Measurements from ENCODE around the gene FADS2. TPM values are rescaled to one million over a fixed set of nuclear protein-coding genes. Genes with fewer than 3 reads are reported as not detected.

Gene FADS2
- total and polyA plus RNA-seq, 10 of the 15 experiments (the other 5 are each of a cell fraction or from before 2014, with no cell fraction given): 3.3 to 313 (median 149) TPM

GRCh38 chr11:61826930-61827570, 1.1 kb upstream of the FADS2 start:
- BruUV-seq (replicated peaks): TSS peak; percentile 88
- Histone ChIP-seq H3K4me1 (ENCODE audit: control insufficient read depth, insufficient read depth, low read length) (peaks cover 12% of the 10 kb centered on the region), H3K4me3 (peak overlapping the region; percentile 100), H3K9ac (ENCODE audit: control insufficient read depth, insufficient read depth, low read length) (peak overlapping the region; percentile 95), H3K9me3 (replicated peaks; ENCODE audit: control insufficient read depth, insufficient read depth, low read length) (no peaks in the 10 kb centered on the region), H3K4me2 (ENCODE audit: control insufficient read depth, insufficient read depth) (peak overlapping the region; percentile 93), H3K27ac (ENCODE audit: control insufficient read depth, insufficient read depth) (peak overlapping the region; percentile 95), H2AFZ (ENCODE audit: control insufficient read depth, low read depth, low read length) (peak overlapping the region; percentile 87), H3K36me3 (ENCODE audit: control insufficient read depth in 2 of 2, insufficient read depth in 2 of 2, low read length in 1 of 2) (peaks cover 0 to 4% of the 10 kb centered on the region in 2 experiments; a peak in 1 of 4 replicates), H4K20me1 (ENCODE audit: control insufficient read depth, insufficient read depth) (no peaks in the 10 kb centered on the region), H3K27me3 (replicated peaks in 1 of 2; ENCODE audit: control insufficient read depth in 2 of 2, insufficient read depth in 2 of 2, low read length in 1 of 2) (no peaks in the 10 kb centered on the region), H3K79me2 (ENCODE audit: control insufficient read depth, insufficient read depth, low read length) (peaks cover 52% of the 10 kb centered on the region)
- in situ Hi-C loops (cut with MboI) (no loop called here), intact Hi-C loops (cut with micrococcal nuclease; ENCODE audit: unreplicated experiment) (loop anchor here (1.0 to 5.0 kb wide), 2 partner anchors 11 to 140 kb away; partner anchors contain the start of gene FTH1)
- FAIRE-seq (no peak), DNase-seq (ENCODE audit: low read depth, low spot score) (no peak), ATAC-seq (peak; percentile 27)
- CTCF ChIA-PET: interaction anchor here (1.6 to 9.7 kb wide), 3 partner anchors 11 to 281 kb away, joined by 5 to 75 read pairs (median 56); partner anchors contain the start of gene FADS1
- RAD21 ChIA-PET (ENCODE audit: unreplicated experiment): interaction anchor here (5.2 to 6.9 kb wide), 2 partner anchors 10 to 29 kb away, joined by 48 to 51 read pairs; partner anchors contain the start of gene FADS1
- SMC1A ChIA-PET (ENCODE audit: uncharacterized antibody, unreplicated experiment): interaction anchor here (0.6 to 6.2 kb wide), 4 partner anchors 10 to 488 kb away, joined by 3 to 67 read pairs (median 3); partner anchors contain the start of gene FADS1
- peak; percentile 84 for TF ChIP-seq YY1 (IDR thresholded peaks at IDR 0.05; ENCODE audit: low read depth, low read length)
- TF ChIP-seq NR2C2 (IDR thresholded peaks at IDR 0.05; ENCODE audit: borderline replicate concordance, control insufficient read depth, insufficient read length, low read depth): no peak
- peak; percentile 60; the same call in 1 of the 2 replicates for TF ChIP-seq RUNX3 (IDR thresholded peaks at IDR 0.05; ENCODE audit: low read length)
- TF ChIP-seq ZSCAN29 (IDR thresholded peaks at IDR 0.05): 0 out of 2 replicates have a peak, but pooled peaks have one; percentile 30
- 0 out of 2 replicates have a peak, but pooled peaks have one; percentile 24 for TF ChIP-seq PRDM15 (CRISPR knock-in tag; IDR thresholded peaks at IDR 0.05)
- TF ChIP-seq POLR2AphosphoS2 (IDR thresholded peaks at IDR 0.05; ENCODE audit: low read depth, low read length): peak; percentile 42; the same call in 1 of the 2 replicates
- TF ChIP-seq, protein P1, sequence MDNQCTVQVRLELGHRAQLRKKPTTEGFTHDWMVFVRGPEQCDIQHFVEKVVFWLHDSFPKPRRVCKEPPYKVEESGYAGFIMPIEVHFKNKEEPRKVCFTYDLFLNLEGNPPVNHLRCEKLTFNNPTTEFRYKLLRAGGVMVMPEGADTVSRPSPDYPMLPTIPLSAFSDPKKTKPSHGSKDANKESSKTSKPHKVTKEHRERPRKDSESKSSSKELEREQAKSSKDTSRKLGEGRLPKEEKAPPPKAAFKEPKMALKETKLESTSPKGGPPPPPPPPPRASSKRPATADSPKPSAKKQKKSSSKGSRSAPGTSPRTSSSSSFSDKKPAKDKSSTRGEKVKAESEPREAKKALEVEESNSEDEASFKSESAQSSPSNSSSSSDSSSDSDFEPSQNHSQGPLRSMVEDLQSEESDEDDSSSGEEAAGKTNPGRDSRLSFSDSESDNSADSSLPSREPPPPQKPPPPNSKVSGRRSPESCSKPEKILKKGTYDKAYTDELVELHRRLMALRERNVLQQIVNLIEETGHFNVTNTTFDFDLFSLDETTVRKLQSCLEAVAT (IDR thresholded peaks at IDR 0.05): peak; percentile 30
- 0 out of 2 replicates have a peak, but pooled peaks have one; percentile 23 for TF ChIP-seq CHD2 (IDR thresholded peaks at IDR 0.05; ENCODE audit: borderline replicate concordance, low read depth, low read length)
- peak; percentile 49; the same call in 1 of the 2 replicates for TF ChIP-seq SPI1 (IDR thresholded peaks at IDR 0.05; ENCODE audit: borderline replicate concordance, insufficient read depth, low read depth, low read length)
- peak; percentile 18 for TF ChIP-seq NBN (IDR thresholded peaks at IDR 0.05)
- 0 out of 2 replicates have a peak, but pooled peaks have one; percentile 17 for TF ChIP-seq SMAD5 (IDR thresholded peaks at IDR 0.05; ENCODE audit: low read depth)
- no peak for TF ChIP-seq POLR2A (IDR thresholded peaks at IDR 0.05; ENCODE audit: low read depth, low read length)
- no peak for TF ChIP-seq MEF2B (IDR thresholded peaks at IDR 0.05; ENCODE audit: partially characterized antibody, poor library complexity, severe bottlenecking)
- TF ChIP-seq HDGF (IDR thresholded peaks at IDR 0.05): peak; percentile 39; the same call in 1 of the 2 replicates
- 4% methylated on average over 23 of the region's 23 CpGs for WGBS (ENCODE audit: insufficient coverage, insufficient replicate concordance, low lambda C conversion rate, missing lambda C conversion rate)
- POLR2A ChIA-PET: interaction anchor here (0.6 to 6.9 kb wide), 7 partner anchors 9 to 72 kb away, joined by 3 to 167 read pairs (median 5); partner anchors contain the start of genes FADS1, FEN1 and TMEM258

All from GM12878 (cell line).